Loucy (cell line): ENCODE data around the gene AK2.
A peak's percentile ranks its signal among the peaks of the same experiment; 100 is the strongest.

Experiments used
- H2AFZ ChIP-seq: fragments of 200-600 bp; sonication (generic); 2 replicates; pipeline ENCODE4 v1.6.0; 2016; ENCODE audit warnings: antibody characterized with exemption, mild to moderate bottlenecking, low read length, moderate library complexity
- H3F3A ChIP-seq: fragments of 200-600 bp; 2 replicates; pipeline ENCODE4 v1.6.0; 2016; ENCODE audit warnings: antibody characterized with exemption, low read depth, mild to moderate bottlenecking
- H3K27me3 ChIP-seq: fragments of 200-600 bp; sonication (generic); 2 replicates; pipeline ENCODE4 v1.6.1; 2014; ENCODE audit warnings: low read length, mild to moderate bottlenecking; ENCODE audit not compliant: insufficient read depth, poor library complexity, severe bottlenecking
- H3K36me3 ChIP-seq: fragments of 200-600 bp; sonication (generic); 2 replicates; pipeline ENCODE4 v1.6.1; 2016; ENCODE audit warnings: low read length; ENCODE audit not compliant: insufficient read depth
- H3K4me1 ChIP-seq: fragments of 200-600 bp; sonication (generic); 2 replicates; pipeline ENCODE4 v1.5.1; 2014; ENCODE audit warnings: low read length, mild to moderate bottlenecking; ENCODE audit not compliant: insufficient read depth, poor library complexity, severe bottlenecking
- H3K4me2 ChIP-seq: fragments of 200-600 bp; sonication (generic); 2 replicates; pipeline ENCODE4 v1.6.0; 2014; ENCODE audit warnings: antibody characterized with exemption, low read length, low read depth, mild to moderate bottlenecking; ENCODE audit not compliant: poor library complexity, severe bottlenecking
- H3K4me3 ChIP-seq: fragments of 200-600 bp; sonication (generic); 2 replicates; pipeline ENCODE4 v1.5.1; 2014; ENCODE audit warnings: low read length, mild to moderate bottlenecking, mixed read lengths; ENCODE audit not compliant: poor library complexity, severe bottlenecking
- H3K79me2 ChIP-seq: fragments of 200-600 bp; sonication (generic); 2 replicates; pipeline ENCODE4 v1.6.1; 2014; ENCODE audit warnings: low read length; ENCODE audit not compliant: insufficient read depth
- H3K9ac ChIP-seq: fragments of 200-600 bp; sonication (generic); 2 replicates; pipeline ENCODE4 v1.6.0; 2014; ENCODE audit warnings: mild to moderate bottlenecking, low read depth, low read length, moderate library complexity; ENCODE audit not compliant: poor library complexity, severe bottlenecking
- H3K9me2 ChIP-seq: fragments of 200-600 bp; sonication (generic); replicated peaks from 2 replicates; pipeline ENCODE4 v1.6.1; 2016; ENCODE audit warnings: low read depth, low read length, mixed read lengths
- H3K9me3 ChIP-seq: fragments of 200-600 bp; sonication (generic); 2 replicates; pipeline ENCODE4 v1.6.1; 2014; ENCODE audit warnings: mild to moderate bottlenecking, antibody characterized with exemption, low read length, low read depth; ENCODE audit not compliant: insufficient read depth
- H4K20me1 ChIP-seq: fragments of 200-600 bp; sonication (generic); 2 replicates; pipeline ENCODE4 v1.6.0; 2014; ENCODE audit warnings: antibody characterized with exemption, low read length, mild to moderate bottlenecking; ENCODE audit not compliant: insufficient read depth, poor library complexity, severe bottlenecking
- EZH2phosphoT487 ChIP-seq: fragments of 200-600 bp; IDR thresholded peaks from 2 replicates; pipeline ENCODE4 v1.6.1; 2018; ENCODE audit warnings: antibody characterized with exemption, mild to moderate bottlenecking, moderate library complexity, borderline replicate concordance
- TF ChIP-seq, protein P1 (sequence below): fragments of 200-600 bp; sonication (generic); conservative IDR thresholded peaks from 2 replicates; pipeline ENCODE4 v1.5.1; 2014; ENCODE audit warnings: mild to moderate bottlenecking, antibody characterized with exemption, low read length

The AK2 gene

DNA sequence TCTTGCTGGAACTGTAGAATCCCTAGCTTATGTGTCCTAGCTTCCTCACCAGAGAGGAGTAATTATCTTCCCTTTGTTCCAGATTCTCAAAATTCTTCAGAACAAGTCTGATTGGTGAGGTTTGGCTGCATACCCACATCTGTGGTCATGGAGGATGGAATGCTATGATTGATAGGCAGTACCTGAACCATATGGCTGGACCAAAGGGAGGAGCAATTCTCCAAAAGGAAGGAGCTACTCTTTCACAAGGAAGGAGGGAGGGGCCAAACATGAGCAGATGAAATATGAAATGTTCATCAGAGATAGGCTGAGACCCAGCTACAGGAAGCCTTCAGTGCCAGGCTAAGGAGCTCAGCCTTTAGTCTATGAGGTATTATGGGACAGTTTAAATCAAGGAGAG, 67.1 kb downstream of the AK2 start:
- TF ChIP-seq, protein P1, sequence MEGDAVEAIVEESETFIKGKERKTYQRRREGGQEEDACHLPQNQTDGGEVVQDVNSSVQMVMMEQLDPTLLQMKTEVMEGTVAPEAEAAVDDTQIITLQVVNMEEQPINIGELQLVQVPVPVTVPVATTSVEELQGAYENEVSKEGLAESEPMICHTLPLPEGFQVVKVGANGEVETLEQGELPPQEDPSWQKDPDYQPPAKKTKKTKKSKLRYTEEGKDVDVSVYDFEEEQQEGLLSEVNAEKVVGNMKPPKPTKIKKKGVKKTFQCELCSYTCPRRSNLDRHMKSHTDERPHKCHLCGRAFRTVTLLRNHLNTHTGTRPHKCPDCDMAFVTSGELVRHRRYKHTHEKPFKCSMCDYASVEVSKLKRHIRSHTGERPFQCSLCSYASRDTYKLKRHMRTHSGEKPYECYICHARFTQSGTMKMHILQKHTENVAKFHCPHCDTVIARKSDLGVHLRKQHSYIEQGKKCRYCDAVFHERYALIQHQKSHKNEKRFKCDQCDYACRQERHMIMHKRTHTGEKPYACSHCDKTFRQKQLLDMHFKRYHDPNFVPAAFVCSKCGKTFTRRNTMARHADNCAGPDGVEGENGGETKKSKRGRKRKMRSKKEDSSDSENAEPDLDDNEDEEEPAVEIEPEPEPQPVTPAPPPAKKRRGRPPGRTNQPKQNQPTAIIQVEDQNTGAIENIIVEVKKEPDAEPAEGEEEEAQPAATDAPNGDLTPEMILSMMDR, result no peak
- Histone ChIP-seq H2AFZ (peak overlapping the region; percentile 60; the same call in 1 of the 2 replicates), H3K27me3 (peaks cover 30% of the 10 kb centered on the region), H3K9me2 (no peaks in the 10 kb centered on the region), H3K4me3 (no peak overlapping the region), H3F3A (no peaks in the 10 kb centered on the region), H3K9me3 (no peaks in the 10 kb centered on the region), H3K36me3 (no peaks in the 10 kb centered on the region), H3K79me2 (no peaks in the 10 kb centered on the region), H3K4me1 (no peaks in the 10 kb centered on the region), H4K20me1 (no peaks in the 10 kb centered on the region), H3K4me2 (no peak overlapping the region), H3K9ac (no peak overlapping the region)

DNA sequence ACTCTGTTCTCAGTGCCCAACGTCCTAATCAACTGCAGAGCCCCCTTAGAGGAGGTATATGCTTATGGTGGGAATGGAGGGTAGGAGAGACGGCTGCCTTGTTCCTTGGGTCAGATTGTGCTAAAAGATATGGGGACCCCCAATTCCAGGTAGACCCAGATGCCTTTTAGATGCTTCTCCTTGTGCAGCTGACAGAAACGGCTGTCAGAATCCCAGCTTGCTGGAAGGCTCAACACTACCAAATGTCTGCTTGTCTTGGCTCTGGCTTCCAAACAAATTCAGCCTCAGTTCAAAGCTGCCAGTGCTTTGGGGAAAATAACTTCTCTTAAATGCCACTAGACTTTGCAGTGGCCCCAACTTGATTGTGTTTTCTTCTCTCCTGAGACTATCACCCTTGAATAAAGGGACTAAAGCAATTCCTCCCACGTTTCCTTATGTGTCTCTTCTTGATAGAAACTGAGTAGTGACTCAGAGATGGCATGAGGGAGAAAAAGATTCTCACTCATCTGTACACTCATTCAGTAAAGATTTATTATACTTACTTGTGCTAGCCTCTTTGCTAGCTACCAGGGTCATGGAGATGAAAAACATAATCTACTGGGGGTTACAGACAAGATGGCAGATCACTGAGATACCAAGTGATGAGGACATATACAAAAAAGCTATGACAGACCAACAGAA, 68.7 kb downstream of the AK2 start:
- H3K79me2 ChIP-seq, result peaks cover 10% of the 10 kb centered on the region
- no peaks in the 10 kb centered on the region for H3K9me3 ChIP-seq
- no peak overlapping the region for H2AFZ ChIP-seq
- H3K9ac ChIP-seq, result no peak overlapping the region
- H3K36me3 ChIP-seq, result no peaks in the 10 kb centered on the region
- no peaks in the 10 kb centered on the region for H3F3A ChIP-seq
- H4K20me1 ChIP-seq, result peaks cover 11% of the 10 kb centered on the region
- peaks cover under 1% of the 10 kb centered on the region for H3K4me1 ChIP-seq
- H3K4me2 ChIP-seq, result no peak overlapping the region
- H3K4me3 ChIP-seq, result no peak overlapping the region
- no peaks in the 10 kb centered on the region for H3K9me2 ChIP-seq
- H3K27me3 ChIP-seq, result peaks cover 30% of the 10 kb centered on the region
- TF ChIP-seq, protein P1, result no peak
- no peak for TF ChIP-seq EZH2phosphoT487

DNA sequence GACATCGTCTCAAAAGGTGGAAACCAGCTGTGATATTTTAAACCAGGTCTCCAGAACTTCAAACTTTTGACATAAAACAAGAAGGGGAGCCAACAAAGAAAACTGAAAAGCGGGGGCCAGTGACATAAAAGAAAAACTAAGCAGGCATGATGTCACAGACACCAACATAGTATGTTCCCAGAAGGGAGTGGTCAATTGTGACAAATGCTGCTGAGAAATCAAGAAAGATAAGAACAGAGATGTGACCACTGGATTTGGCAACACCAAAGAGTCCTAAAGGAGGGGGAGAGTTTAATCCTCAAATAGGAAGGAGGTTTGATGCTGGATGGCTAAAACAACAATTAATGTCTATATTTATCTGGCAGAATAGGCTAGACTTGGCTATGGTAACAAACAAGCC, 69.8 kb downstream of the AK2 start:
- H3K79me2 ChIP-seq, result peaks cover 21% of the 10 kb centered on the region
- H3K36me3 ChIP-seq, result no peaks in the 10 kb centered on the region
- no peak overlapping the region for H3K4me3 ChIP-seq
- no peaks in the 10 kb centered on the region for H3F3A ChIP-seq
- H3K27me3 ChIP-seq, result peaks cover 30% of the 10 kb centered on the region
- TF ChIP-seq EZH2phosphoT487, result no peak
- H3K9me2 ChIP-seq, result no peaks in the 10 kb centered on the region
- no peak overlapping the region for H3K4me2 ChIP-seq
- H3K4me1 ChIP-seq, result peaks cover 12% of the 10 kb centered on the region
- H4K20me1 ChIP-seq, result peaks cover 18% of the 10 kb centered on the region
- H3K9ac ChIP-seq, result no peak overlapping the region
- H3K9me3 ChIP-seq, result no peaks in the 10 kb centered on the region
- H2AFZ ChIP-seq, result no peak overlapping the region

DNA sequence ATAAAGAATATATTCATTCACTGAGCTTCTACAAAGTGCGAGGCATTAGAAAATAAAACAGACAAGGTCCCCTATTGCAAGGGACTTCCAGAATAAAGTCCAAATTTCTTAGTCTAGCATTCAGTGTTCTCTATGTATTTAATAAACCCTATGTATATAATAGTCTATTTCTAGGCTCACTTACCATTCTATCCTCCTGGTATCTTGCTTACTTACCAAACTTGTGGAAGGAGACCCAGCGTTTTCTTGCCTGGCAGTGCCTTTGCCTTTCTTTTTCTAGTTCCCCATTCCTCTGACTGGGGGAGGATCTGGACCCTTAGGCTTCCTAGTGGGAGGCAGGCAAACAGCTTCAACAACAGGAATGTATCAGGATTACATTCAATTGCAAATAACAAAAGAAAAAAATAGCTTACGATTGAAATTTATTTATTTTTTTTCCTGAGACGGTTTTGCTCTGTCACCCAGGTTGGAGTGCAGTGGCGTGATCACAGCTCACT, 71.4 kb downstream of the AK2 start:
- TF ChIP-seq EZH2phosphoT487, result no peak
- TF ChIP-seq, protein P1, result no peak
- Histone ChIP-seq H3K9me3 (no peaks in the 10 kb centered on the region), H3K9ac (peak overlapping the region; percentile 11), H3K27me3 (peaks cover 30% of the 10 kb centered on the region), H3K79me2 (peaks cover 36% of the 10 kb centered on the region), H3K4me2 (peak overlapping the region; percentile 75), H3K4me1 (peaks cover 21% of the 10 kb centered on the region), H3K4me3 (peak overlapping the region; percentile 70), H4K20me1 (peaks cover 18% of the 10 kb centered on the region), H3K36me3 (no peaks in the 10 kb centered on the region), H2AFZ (peak overlapping the region; percentile 67), H3K9me2 (no peaks in the 10 kb centered on the region), H3F3A (no peaks in the 10 kb centered on the region)
